CD14-positive monocyte (primary cell): ENCODE results near the gene FAM120A. TPM values are rescaled to one million over a fixed set of nuclear protein-coding genes. Genes with fewer than 3 reads are reported as not detected.
A peak's percentile ranks its signal among the peaks of the same experiment; 100 is the strongest.

Experiments used
- DNase-seq, 3 donors: peaks; one replicate each; pipeline ENCODE4 v3.0.0-alpha.2; 2011 to 2022
- H2AFZ ChIP-seq: 2 replicates; pipeline ENCODE4 v1.6.0; 2012; ENCODE audit warnings: mild to moderate bottlenecking, low read depth, low read length, inconsistent platforms; ENCODE audit not compliant: insufficient read depth, poor library complexity, severe bottlenecking
- H3K27ac ChIP-seq, 2 donors: 1 replicate in 1 of 2; 2 replicates in 1 of 2; pipeline ENCODE4 v1.5.1; 2012 to 2013; ENCODE audit warnings: low read length in 2 of 2, control low read depth in 1 of 2, inconsistent platforms in 1 of 2, low read depth in 1 of 2, mild to moderate bottlenecking in 1 of 2
- H3K27me3 ChIP-seq, 2 donors: one replicate each; pipeline versions ENCODE4 v1.6.0 to v1.6.1; 2011 to 2013; ENCODE audit warnings: low read length in 2 of 2; ENCODE audit not compliant: control insufficient read depth in 2 of 2, insufficient read depth in 2 of 2
- H3K36me3 ChIP-seq, 2 donors: replicated peaks in 1 of 2; 1 replicate in 1 of 2; 2 replicates in 1 of 2; pipeline versions ENCODE4 v1.5.1 to v1.6.1; 2012 to 2013; ENCODE audit warnings: low read length in 2 of 2, control low read depth in 1 of 2, inconsistent platforms in 1 of 2, mild to moderate bottlenecking in 1 of 2; ENCODE audit not compliant: insufficient read depth in 2 of 2, control insufficient read depth in 1 of 2
- H3K4me1 ChIP-seq, 2 donors: 1 replicate in 1 of 2; 2 replicates in 1 of 2; pipeline versions ENCODE4 v1.5.1 to v1.6.1; 2012 to 2013; ENCODE audit warnings: low read length in 2 of 2, control low read depth in 1 of 2, inconsistent platforms in 1 of 2, mild to moderate bottlenecking in 1 of 2, moderate library complexity in 1 of 2; ENCODE audit not compliant: insufficient read depth in 2 of 2, control insufficient read depth in 1 of 2
- H3K4me2 ChIP-seq: replicated peaks from 2 replicates; pipeline ENCODE3; 2012; ENCODE audit warnings: low read length, moderate library complexity, mild to moderate bottlenecking; ENCODE audit not compliant: poor library complexity, severe bottlenecking; ENCODE audit errors: extremely low read depth
- H3K4me3 ChIP-seq, 3 experiments: fragments of 200-600 bp in 1 of 3; sonication (generic) in 1 of 3; replicated peaks in 1 of 3; 1 replicate in 2 of 3; 2 replicates in 1 of 3; pipeline ENCODE4 v1.5.1; 2011 to 2013; ENCODE audit warnings: low read length in 3 of 3, mild to moderate bottlenecking in 3 of 3, control low read depth in 2 of 3, low read depth in 2 of 3, inconsistent platforms in 1 of 3, moderate library complexity in 1 of 3
- H3K79me2 ChIP-seq: 2 replicates; pipeline ENCODE4 v1.6.0; 2012; ENCODE audit warnings: mild to moderate bottlenecking, control low read depth, inconsistent platforms, low read length, moderate library complexity; ENCODE audit not compliant: insufficient read depth
- H3K9ac ChIP-seq: 2 replicates; pipeline ENCODE4 v1.6.0; 2017; ENCODE audit warnings: low read length, mild to moderate bottlenecking; ENCODE audit not compliant: insufficient read depth, poor library complexity, severe bottlenecking
- H3K9me3 ChIP-seq, 2 donors: replicated peaks in 1 of 2; 1 replicate in 1 of 2; 2 replicates in 1 of 2; pipeline versions ENCODE4 v1.5.1 to v1.6.1; 2012 to 2013; ENCODE audit warnings: low read length in 2 of 2, control low read depth in 1 of 2; ENCODE audit not compliant: control insufficient read depth in 1 of 2, insufficient read depth in 1 of 2
- H4K20me1 ChIP-seq: 2 replicates; pipeline ENCODE4 v1.6.0; 2012; ENCODE audit warnings: mild to moderate bottlenecking, low read length, control low read depth, moderate library complexity; ENCODE audit not compliant: insufficient read depth
- H3K27ac Mint-ChIP-seq, 7 donors: one replicate each; pipeline ENCODE4 v1.8.0; 2020; ENCODE audit warnings: mild to moderate bottlenecking in 7 of 7, mixed read lengths in 7 of 7, moderate library complexity in 6 of 7, inconsistent platforms in 2 of 7
- H3K27me3 Mint-ChIP-seq, 3 donors: one replicate each; pipeline ENCODE4 v1.8.0; 2021 to 2022; ENCODE audit warnings: low read depth in 3 of 3, mild to moderate bottlenecking in 3 of 3, mixed read lengths in 3 of 3, moderate library complexity in 3 of 3, inconsistent platforms in 1 of 3
- H3K36me3 Mint-ChIP-seq, 2 donors: one replicate each; pipeline ENCODE4 v1.8.0; 2020; ENCODE audit warnings: mixed read lengths in 2 of 2, inconsistent platforms in 1 of 2, mild to moderate bottlenecking in 1 of 2
- H3K4me1 Mint-ChIP-seq: one replicate; pipeline ENCODE4 v1.8.0; 2020; ENCODE audit warnings: mild to moderate bottlenecking, mixed read lengths
- H3K4me3 Mint-ChIP-seq, 2 donors: one replicate each; pipeline ENCODE4 v1.8.0; 2020; ENCODE audit warnings: mild to moderate bottlenecking in 2 of 2, mixed read lengths in 2 of 2, moderate library complexity in 1 of 2
- H3K9me3 Mint-ChIP-seq, 7 donors: one replicate each; pipeline ENCODE4 v1.8.0; 2020 to 2022; ENCODE audit warnings: mixed read lengths in 7 of 7, mild to moderate bottlenecking in 6 of 7, moderate library complexity in 6 of 7, inconsistent platforms in 2 of 7
- WGBS: methylation state at CpG from one replicate; pipeline ENCODE4 v1.1.5; 2013; ENCODE audit warnings: missing lambda C conversion rate; ENCODE audit not compliant: insufficient coverage; 5-methylcytosine and 5-hydroxymethylcytosine counted together
- intact Hi-C, 2 donors: fragments of 100-400 bp; cut with micrococcal nuclease; formaldehyde crosslinking; loops; one replicate each; pipeline versions ENCODE4 v1.15.0 to v1.15.1; 2023
- polyA plus RNA-seq, 3 donors: library from polyadenylated mRNA; depleted of rRNA in 1 of 3; unstranded in 2 of 3; stranded (reverse) in 1 of 3; fragments of 300-500 nt in 2 of 3; fragments of >200 nt in 1 of 3; fragmentation: Illumina TruSeq in 2 of 3; gene quantifications; 1 replicate in 2 of 3; 2 replicates in 1 of 3; pipeline ENCODE4 v1.2.3, GENCODE V29; 2012 to 2021
- TF ChIP-seq, protein P1 (sequence below): fragments of 200-600 bp; IDR thresholded peaks from one replicate; pipeline ENCODE4 v1.8.0; 2022; ENCODE audit warnings: antibody characterized with exemption, mild to moderate bottlenecking

Gene FAM120A
- polyA plus RNA-seq, 3 donors = 10.4 to 76.6 (median 12.7) TPM

GRCh38 chr9:93456022-93456421 is 4.5 kb downstream of the FAM120A start:
- peak overlapping the region; percentile 50 to 90 (median 86) for H3K27ac Mint-ChIP-seq
- Histone ChIP-seq H3K4me2 (peak overlapping the region; percentile 50), H3K79me2 (peaks cover 96% of the 10 kb centered on the region), H3K9me3 (no peaks in the 10 kb centered on the region), H3K4me3 (peak overlapping the region in 1 of 3 experiments; percentile 41), H3K4me1 (peaks cover 61 to 74% of the 10 kb centered on the region in 2 donors), H2AFZ (no peak overlapping the region), H3K36me3 (peaks cover 0 to 2% of the 10 kb centered on the region in 2 donors), H3K27me3 (no peaks in the 10 kb centered on the region), H4K20me1 (peaks cover 63% of the 10 kb centered on the region), H3K9ac (no peak overlapping the region), H3K27ac (peak overlapping the region; percentile 22 to 68)
- no CpG with 5 or more reads among the region's 1 CpG for WGBS
- no peaks in the 10 kb centered on the region for H3K27me3 Mint-ChIP-seq
- DNase-seq = no peak
- peaks cover 15 to 16% of the 10 kb centered on the region in 2 donors for H3K36me3 Mint-ChIP-seq
- no peak overlapping the region for H3K4me3 Mint-ChIP-seq
- intact Hi-C loops = loop anchor here (10.0 kb wide), 2 partner anchors 361 to 491 kb away; partner anchors contain the start of gene CARD19 (in 2 of the 2)
- TF ChIP-seq, protein P1, sequence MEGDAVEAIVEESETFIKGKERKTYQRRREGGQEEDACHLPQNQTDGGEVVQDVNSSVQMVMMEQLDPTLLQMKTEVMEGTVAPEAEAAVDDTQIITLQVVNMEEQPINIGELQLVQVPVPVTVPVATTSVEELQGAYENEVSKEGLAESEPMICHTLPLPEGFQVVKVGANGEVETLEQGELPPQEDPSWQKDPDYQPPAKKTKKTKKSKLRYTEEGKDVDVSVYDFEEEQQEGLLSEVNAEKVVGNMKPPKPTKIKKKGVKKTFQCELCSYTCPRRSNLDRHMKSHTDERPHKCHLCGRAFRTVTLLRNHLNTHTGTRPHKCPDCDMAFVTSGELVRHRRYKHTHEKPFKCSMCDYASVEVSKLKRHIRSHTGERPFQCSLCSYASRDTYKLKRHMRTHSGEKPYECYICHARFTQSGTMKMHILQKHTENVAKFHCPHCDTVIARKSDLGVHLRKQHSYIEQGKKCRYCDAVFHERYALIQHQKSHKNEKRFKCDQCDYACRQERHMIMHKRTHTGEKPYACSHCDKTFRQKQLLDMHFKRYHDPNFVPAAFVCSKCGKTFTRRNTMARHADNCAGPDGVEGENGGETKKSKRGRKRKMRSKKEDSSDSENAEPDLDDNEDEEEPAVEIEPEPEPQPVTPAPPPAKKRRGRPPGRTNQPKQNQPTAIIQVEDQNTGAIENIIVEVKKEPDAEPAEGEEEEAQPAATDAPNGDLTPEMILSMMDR = no peak
- peaks cover 68% of the 10 kb centered on the region for H3K4me1 Mint-ChIP-seq
- peaks cover 0 to 2% (median 0%) of the 10 kb centered on the region in 7 donors for H3K9me3 Mint-ChIP-seq

- peaks cover 69% of the 10 kb centered on the region for H3K4me1 Mint-ChIP-seq
- Histone ChIP-seq H3K9me3 (no peaks in the 10 kb centered on the region), H4K20me1 (peaks cover 67% of the 10 kb centered on the region), H3K4me3 (peak overlapping the region in 1 of 3 experiments; percentile 41), H3K4me1 (peaks cover 61 to 76% of the 10 kb centered on the region in 2 donors), H3K27ac (peak overlapping the region in 1 of 2 donors; percentile 68), H3K27me3 (no peaks in the 10 kb centered on the region), H3K9ac (no peak overlapping the region), H3K36me3 (peaks cover 0 to 2% of the 10 kb centered on the region in 2 donors), H2AFZ (no peak overlapping the region), H3K4me2 (peak overlapping the region; percentile 50), H3K79me2 (peaks cover 98% of the 10 kb centered on the region)
- no peak overlapping the region for H3K4me3 Mint-ChIP-seq
- intact Hi-C loops = loop anchor here (10.0 kb wide), 2 partner anchors 362 to 492 kb away; partner anchors contain the start of gene CARD19 (in 2 of the 2)
- H3K9me3 Mint-ChIP-seq = peaks cover 0 to 2% (median 0%) of the 10 kb centered on the region in 7 donors
- peak overlapping the region; percentile 79 to 90 (median 86) for H3K27ac Mint-ChIP-seq
- no CpG with 5 or more reads among the region's 2 CpGs for WGBS
- peaks cover 15 to 16% of the 10 kb centered on the region in 2 donors for H3K36me3 Mint-ChIP-seq
- no peaks in the 10 kb centered on the region for H3K27me3 Mint-ChIP-seq
- TF ChIP-seq, protein P1 = no peak
- DNase-seq = peak; percentile 40 to 77 (median 71)
Measured at GRCh38 chr9:93456504-93456903, 5.0 kb downstream of the FAM120A start.
